Endothelial cell of umbilical vein (primary cell): ENCODE measurements around the gene HOXB5. TPM values are rescaled to one million over a fixed set of nuclear protein-coding genes. Genes with fewer than 3 reads are reported as not detected.

ENCODE experiments used
- BruUV-seq: library from RNA; stranded (reverse); fragments of 400-500 nt; replicated peaks from 2 replicates; lab custom pipeline; 2021; lab: Mats Ljungman, UMichigan
- CTCF ChIA-PET: fragments of 300-600, 350-600 bp; sonication (Branson Sonifier 250); formaldehyde crosslinking; loops from one replicate; lab custom pipeline; 2021; ENCODE audit warnings: antibody characterized with exemption, inconsistent platforms; lab: Charles Lee
- POLR2A ChIA-PET: fragments of 300-600, 350-600 bp; sonication (Branson Sonifier 250); formaldehyde crosslinking; loops from one replicate; lab custom pipeline; 2021; ENCODE audit warnings: antibody characterized with exemption, inconsistent platforms; lab: Charles Lee
- DNase-seq: peaks from one replicate; pipeline ENCODE4 v3.0.0-alpha.2; 2011; ENCODE audit warnings: low read depth, low spot score
- FAIRE-seq: peaks from 2 replicates; lab custom pipeline; 2011; peaks lifted over from hg19 to GRCh38; lab: Jason Lieb, UNC
- H2AFZ ChIP-seq: 2 replicates; pipeline ENCODE4 v1.6.0; 2012; ENCODE audit warnings: low read depth, low read length, control low read depth, inconsistent platforms
- H3K27ac ChIP-seq: 2 replicates; pipeline ENCODE4 v1.5.1; 2011; ENCODE audit warnings: low read depth, mild to moderate bottlenecking, control low read depth, low read length, moderate library complexity; ENCODE audit not compliant: insufficient read depth
- H3K27me3 ChIP-seq, 2 experiments: 2 replicates each; pipeline versions ENCODE4 v1.6.0 to v1.6.1; 2011; ENCODE audit warnings: low read length in 2 of 2, mixed read lengths in 1 of 2; ENCODE audit not compliant: control insufficient read depth in 2 of 2, insufficient read depth in 2 of 2
- H3K36me3 ChIP-seq, 2 experiments: 2 replicates in 1 of 2; 3 replicates in 1 of 2; pipeline ENCODE4 v1.5.1; 2011; ENCODE audit warnings: low read length in 2 of 2, mild to moderate bottlenecking in 1 of 2, moderate library complexity in 1 of 2; ENCODE audit not compliant: control insufficient read depth in 2 of 2, insufficient read depth in 2 of 2; ENCODE audit errors: extremely low read depth in 1 of 2
- H3K4me1 ChIP-seq: 3 replicates; pipeline ENCODE4 v1.5.1; 2011; ENCODE audit warnings: mild to moderate bottlenecking, low read length; ENCODE audit not compliant: control insufficient read depth, insufficient read depth; ENCODE audit errors: extremely low read depth
- H3K4me2 ChIP-seq: 2 replicates; pipeline ENCODE4 v1.6.1; 2011; ENCODE audit warnings: low read length, control low read depth, mixed read lengths; ENCODE audit not compliant: insufficient read depth
- H3K4me3 ChIP-seq, 3 experiments: fragments of 200-600 bp in 1 of 3; sonication (generic), shearing (Covaris generic) in 1 of 3; replicated peaks in 1 of 3; 2 replicates each; pipeline ENCODE4 v1.5.1; 2011 to 2016; ENCODE audit warnings: control low read depth in 3 of 3, low read length in 3 of 3, mild to moderate bottlenecking in 2 of 3, inconsistent platforms in 1 of 3, low read depth in 1 of 3, moderate library complexity in 1 of 3; ENCODE audit not compliant: insufficient read depth in 1 of 3
- H3K79me2 ChIP-seq: 2 replicates; pipeline ENCODE4 v1.6.0; 2012; ENCODE audit warnings: low read length, inconsistent platforms; ENCODE audit not compliant: control insufficient read depth, insufficient read depth
- H3K9ac ChIP-seq: replicated peaks from 2 replicates; pipeline ENCODE3; 2011; ENCODE audit warnings: low read length, control low read depth; ENCODE audit not compliant: insufficient read depth; ENCODE audit errors: extremely low read depth
- H3K9me1 ChIP-seq: replicated peaks from 3 replicates; pipeline ENCODE4 v1.6.0; 2011; ENCODE audit warnings: mild to moderate bottlenecking, low read length; ENCODE audit not compliant: control insufficient read depth, insufficient read depth; ENCODE audit errors: extremely low read depth
- H3K9me3 ChIP-seq: replicated peaks from 2 replicates; pipeline ENCODE4 v1.5.1; 2012; ENCODE audit warnings: low read length, inconsistent platforms; ENCODE audit not compliant: control insufficient read depth, insufficient read depth
- H4K20me1 ChIP-seq: replicated peaks from 2 replicates; pipeline ENCODE3; 2011; ENCODE audit warnings: mild to moderate bottlenecking, low read length; ENCODE audit not compliant: control insufficient read depth, insufficient read depth; ENCODE audit errors: extremely low read depth
- EZH2 ChIP-seq: IDR thresholded peaks from 2 replicates; pipeline ENCODE4 v1.6.1; 2012; ENCODE audit warnings: borderline replicate concordance, low read depth, mild to moderate bottlenecking, moderate library complexity, low read length, inconsistent platforms; ENCODE audit not compliant: severe bottlenecking
- FOS ChIP-seq: IDR thresholded peaks from 2 replicates; pipeline ENCODE4 v1.6.1; 2011; ENCODE audit warnings: mild to moderate bottlenecking, low read length, moderate library complexity, borderline replicate concordance; ENCODE audit not compliant: insufficient read depth
- GATA2 ChIP-seq: IDR thresholded peaks from 2 replicates; pipeline ENCODE4 v1.7.0; 2011; ENCODE audit warnings: low read depth, mild to moderate bottlenecking, moderate library complexity, mixed read lengths, low read length; ENCODE audit not compliant: insufficient read length, insufficient read depth
- JUN ChIP-seq: IDR thresholded peaks from 2 replicates; pipeline ENCODE4 v1.6.1; 2011; ENCODE audit warnings: borderline replicate concordance, low read depth; ENCODE audit not compliant: insufficient read length, insufficient read depth
- MYC ChIP-seq: IDR thresholded peaks from one replicate; pipeline ENCODE4 v1.6.1; 2011; ENCODE audit warnings: mild to moderate bottlenecking, low read depth, low read length
- POLR2A ChIP-seq: IDR thresholded peaks from 2 replicates; pipeline ENCODE4 v1.6.1; 2012; ENCODE audit warnings: low read depth, mild to moderate bottlenecking, control low read depth, low read length
- POLR2AphosphoS5 ChIP-seq: IDR thresholded peaks from 2 replicates; pipeline ENCODE4 v1.6.1; 2012; ENCODE audit warnings: low read depth, mild to moderate bottlenecking, control low read depth, low read length, moderate library complexity; ENCODE audit not compliant: insufficient read depth
- dilution Hi-C: fragments of 300-500 bp; cut with MboI; formaldehyde crosslinking; loops from one replicate; pipeline ENCODE4 v1.15.0; 2019; ENCODE audit warnings: low sequenced_read_pairs; ENCODE audit not compliant: extremely low pct_ligation_motif_present
- intact Hi-C: fragments of 100-400 bp; cut with micrococcal nuclease; formaldehyde crosslinking; loops from one replicate; pipeline ENCODE4 v1.10.0; 2022
- polyA plus RNA-seq, 4 experiments: library from polyadenylated mRNA; depleted of rRNA in 3 of 4; stranded (reverse) in 3 of 4; unstranded in 1 of 4; fragments of >200 nt; gene quantifications; 2 replicates each; pipeline versions ENCODE4 v1.2.1 to v1.2.3, GENCODE V29; 2011 to 2012; ENCODE audit warnings: missing spikeins in 1 of 4
- total RNA-seq: library from RNA; stranded (reverse); gene quantifications from 2 replicates; pipeline ENCODE4 v1.2.3, GENCODE V29; 2021
- TF ChIP-seq, protein P1 (sequence below), 2 donors: IDR thresholded peaks; 1 replicate in 1 of 2; 2 replicates in 1 of 2; pipeline ENCODE4 v1.5.1; 2011; ENCODE audit warnings: low read length in 2 of 2, mild to moderate bottlenecking in 2 of 2, moderate library complexity in 2 of 2, control low read depth in 1 of 2, inconsistent platforms in 1 of 2, low read depth in 1 of 2; ENCODE audit not compliant: insufficient read depth in 1 of 2; ENCODE audit errors: extremely low read depth in 1 of 2
- TF ChIP-seq, protein P2 (sequence below): IDR thresholded peaks from 2 replicates; pipeline ENCODE4 v1.6.1; 2011; ENCODE audit not compliant: insufficient read depth, insufficient read length

HOXB5 gene
- total and polyA plus RNA-seq, 2 donors (not counting 3 experiments of a cell fraction or from before 2014, with no cell fraction given), result 2.0 to 8.5 TPM

DNA sequence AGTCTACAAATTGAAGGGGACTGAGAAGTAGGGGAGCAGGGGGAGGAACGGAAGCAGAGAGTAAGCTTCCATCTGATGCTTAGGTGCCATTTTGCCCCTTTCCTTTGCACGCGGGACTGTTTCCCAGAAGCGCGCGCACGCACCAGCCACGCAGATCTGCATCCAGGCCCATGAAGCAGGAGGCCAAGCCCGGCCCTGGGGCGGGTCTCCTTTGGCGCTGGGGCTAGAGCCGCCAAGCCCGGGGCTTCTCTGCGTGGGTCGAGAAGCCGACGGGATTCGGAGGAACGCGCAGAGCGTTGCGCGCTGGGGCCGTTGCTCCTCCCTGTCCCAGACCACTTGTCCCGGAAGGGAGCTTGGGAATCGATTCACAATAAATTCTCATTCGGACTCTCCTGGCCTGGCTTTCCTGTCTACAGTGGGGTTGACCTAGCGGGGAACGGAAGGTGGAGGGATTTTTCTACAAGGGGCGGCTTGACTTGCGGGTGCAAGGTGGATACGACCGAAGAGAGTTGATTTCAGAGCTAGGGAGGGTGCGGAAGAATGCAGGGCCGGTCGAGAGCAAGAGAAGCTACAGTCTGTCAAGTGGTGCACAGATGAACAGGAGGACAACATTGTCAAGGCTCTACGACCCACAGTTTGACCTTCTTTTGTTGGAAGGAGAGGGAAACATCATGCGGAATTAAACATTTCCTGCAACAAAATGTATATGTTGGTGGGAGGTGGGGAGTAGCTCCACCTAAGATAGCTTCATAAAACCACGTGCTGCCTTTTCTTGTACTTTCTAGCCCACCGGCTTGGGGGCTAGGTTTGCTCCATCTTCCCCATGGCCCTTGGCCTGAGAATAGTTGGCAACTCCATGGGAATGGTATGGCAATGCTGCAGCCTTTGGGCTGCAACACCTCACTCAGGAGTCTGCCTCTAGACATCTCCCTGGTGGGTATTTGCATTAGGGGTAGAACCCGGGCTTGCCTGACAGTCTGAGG, 28.1 kb upstream of the HOXB5 start:
- H2AFZ ChIP-seq, result no peak overlapping the region
- H3K4me1 ChIP-seq, result peaks cover 27% of the 10 kb centered on the region
- H3K79me2 ChIP-seq, result no peaks in the 10 kb centered on the region
- ChIA-PET POLR2A (no interaction called here), CTCF (interaction anchor here (0.6 to 6.3 kb wide), 11 partner anchors 9 to 571 kb away, joined by 3 to 45 read pairs (median 5); no protein-coding TSS in a partner anchor)
- H3K4me2 ChIP-seq, result no peak overlapping the region
- H4K20me1 ChIP-seq, result no peaks in the 10 kb centered on the region
- TF ChIP-seq POLR2A, result no peak
- no peak for TF ChIP-seq GATA2
- TF ChIP-seq POLR2AphosphoS5, result no peak
- TF ChIP-seq, protein P1, sequence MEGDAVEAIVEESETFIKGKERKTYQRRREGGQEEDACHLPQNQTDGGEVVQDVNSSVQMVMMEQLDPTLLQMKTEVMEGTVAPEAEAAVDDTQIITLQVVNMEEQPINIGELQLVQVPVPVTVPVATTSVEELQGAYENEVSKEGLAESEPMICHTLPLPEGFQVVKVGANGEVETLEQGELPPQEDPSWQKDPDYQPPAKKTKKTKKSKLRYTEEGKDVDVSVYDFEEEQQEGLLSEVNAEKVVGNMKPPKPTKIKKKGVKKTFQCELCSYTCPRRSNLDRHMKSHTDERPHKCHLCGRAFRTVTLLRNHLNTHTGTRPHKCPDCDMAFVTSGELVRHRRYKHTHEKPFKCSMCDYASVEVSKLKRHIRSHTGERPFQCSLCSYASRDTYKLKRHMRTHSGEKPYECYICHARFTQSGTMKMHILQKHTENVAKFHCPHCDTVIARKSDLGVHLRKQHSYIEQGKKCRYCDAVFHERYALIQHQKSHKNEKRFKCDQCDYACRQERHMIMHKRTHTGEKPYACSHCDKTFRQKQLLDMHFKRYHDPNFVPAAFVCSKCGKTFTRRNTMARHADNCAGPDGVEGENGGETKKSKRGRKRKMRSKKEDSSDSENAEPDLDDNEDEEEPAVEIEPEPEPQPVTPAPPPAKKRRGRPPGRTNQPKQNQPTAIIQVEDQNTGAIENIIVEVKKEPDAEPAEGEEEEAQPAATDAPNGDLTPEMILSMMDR (IDR thresholded peaks at IDR 0.05; ENCODE audit: extremely low read depth in 1 of 2, insufficient read depth in 1 of 2, low read depth in 1 of 2, low read length in 2 of 2), result no peak
- no peak for TF ChIP-seq MYC
- no peak for TF ChIP-seq EZH2
- TF ChIP-seq, protein P2, sequence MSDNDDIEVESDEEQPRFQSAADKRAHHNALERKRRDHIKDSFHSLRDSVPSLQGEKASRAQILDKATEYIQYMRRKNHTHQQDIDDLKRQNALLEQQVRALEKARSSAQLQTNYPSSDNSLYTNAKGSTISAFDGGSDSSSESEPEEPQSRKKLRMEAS, result no peak
- no peak for TF ChIP-seq FOS
- no peak for TF ChIP-seq JUN
- FAIRE-seq (no peak), DNase-seq (no peak)
- H3K9me3 ChIP-seq, result no peaks in the 10 kb centered on the region
- dilution Hi-C loops (no loop called here), intact Hi-C loops (no loop called here)
- H3K9me1 ChIP-seq, result no peaks in the 10 kb centered on the region
- H3K9ac ChIP-seq, result no peak overlapping the region
- no peaks in the 10 kb centered on the region for H3K36me3 ChIP-seq
- no peak overlapping the region for H3K4me3 ChIP-seq
- H3K27me3 ChIP-seq, result peaks cover 65 to 88% of the 10 kb centered on the region in 2 experiments
- no TSS peak for BruUV-seq
- H3K27ac ChIP-seq, result no peak overlapping the region
